GM19438 (cell line): ENCODE measurements around the gene ZNF559.

Experiments
- ATAC-seq: cut with Tn5 transposase; IDR thresholded peaks from one replicate; pipeline ENCODE4 v1.9.1; 2021; ENCODE audit warnings: low read depth; ENCODE audit not compliant: unreplicated experiment

The ZNF559 gene

GRCh38 chr19:9352505-9352904, 28.5 kb downstream of the ZNF559 start:
- ATAC-seq, result no peak

DNA sequence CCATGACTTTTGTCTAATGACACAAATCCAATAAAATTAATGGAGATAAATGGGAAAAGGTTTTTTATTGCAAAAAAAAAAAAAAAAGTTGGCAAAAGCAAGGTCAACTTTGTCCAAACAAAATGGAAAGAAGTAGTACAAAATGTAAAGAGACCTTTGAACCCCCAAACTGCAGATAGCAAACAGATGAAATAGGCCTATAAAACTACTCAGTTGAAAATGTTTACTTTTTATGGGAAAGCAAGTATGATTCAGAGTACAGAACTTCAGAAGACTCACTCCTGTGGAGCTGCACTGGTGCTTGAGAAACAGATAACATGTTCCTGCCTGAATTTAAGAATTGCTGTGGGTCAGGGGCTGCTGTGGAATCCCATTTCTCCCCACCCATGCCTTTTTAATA, 29.0 kb downstream of the ZNF559 start:
- ATAC-seq, result no peak

DNA sequence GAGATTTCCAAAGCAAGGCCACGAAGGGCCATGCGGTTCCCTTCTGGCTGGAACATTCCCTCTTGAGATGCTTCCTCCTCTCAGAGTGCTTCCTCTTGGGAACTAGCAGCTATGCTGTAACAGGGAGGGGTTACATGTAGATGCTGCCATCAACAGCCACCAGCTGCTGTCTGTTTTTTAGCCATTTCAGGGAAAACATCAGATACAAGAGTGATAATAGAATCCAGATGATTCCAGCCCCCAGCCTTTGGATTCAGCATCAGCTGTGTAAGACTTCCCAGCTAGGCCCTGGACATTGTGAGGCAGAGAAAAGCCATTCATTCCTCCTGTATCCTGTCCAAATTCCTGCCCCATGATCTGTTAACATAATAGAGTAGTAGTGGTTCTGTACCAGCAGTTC, 30.7 kb downstream of the ZNF559 start:
- ATAC-seq, result no peak

- no peak for ATAC-seq
Observed at GRCh38 chr19:9362905-9363304, 38.9 kb downstream of the ZNF559 start, which contains the start of gene ZNF177. Gene ZNF177 (plus strand): TSS chr19:9363013. CDS start chr19:9378312, 15,299 bp downstream.

DNA sequence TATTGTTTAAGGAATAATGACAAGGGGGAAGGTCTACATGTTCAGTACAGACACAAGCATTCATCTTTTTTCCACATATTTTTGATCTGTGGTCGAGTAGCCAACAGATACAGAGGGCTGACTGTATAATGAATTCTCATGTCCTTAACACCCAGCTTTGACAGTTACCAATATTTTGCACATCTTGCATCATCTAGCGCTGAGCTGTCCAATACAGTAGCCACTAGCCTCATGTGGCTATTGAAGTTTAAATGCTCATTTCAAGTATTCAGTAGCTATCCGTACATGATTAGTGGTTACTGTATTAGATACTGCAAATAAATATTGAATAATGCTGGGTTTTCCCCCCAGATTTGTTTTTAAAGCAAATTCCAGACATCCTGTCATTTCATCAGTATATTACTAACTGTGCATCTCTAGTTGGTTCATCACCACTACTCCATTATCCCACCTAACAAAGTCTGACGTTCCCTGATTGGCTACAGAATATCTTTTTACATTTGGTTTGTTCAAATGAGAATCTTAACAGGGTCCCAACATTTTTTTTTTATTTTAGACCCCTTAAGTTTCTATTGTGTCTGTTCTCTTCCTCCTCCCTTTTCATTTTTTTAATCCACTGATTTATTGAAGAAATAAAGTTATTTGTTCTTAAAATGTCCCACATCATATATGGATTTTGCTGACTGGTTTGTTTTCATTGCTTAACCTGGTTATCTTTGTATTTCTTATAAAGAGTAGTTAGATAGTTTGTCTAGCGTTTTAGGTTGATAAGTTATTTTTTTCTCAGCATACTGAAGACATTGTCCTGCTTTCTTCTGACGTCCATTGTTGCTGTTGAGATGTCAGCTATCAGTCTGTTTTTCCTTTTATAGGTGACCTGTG, 47.0 kb downstream of the ZNF559 start:
- no peak for ATAC-seq

DNA sequence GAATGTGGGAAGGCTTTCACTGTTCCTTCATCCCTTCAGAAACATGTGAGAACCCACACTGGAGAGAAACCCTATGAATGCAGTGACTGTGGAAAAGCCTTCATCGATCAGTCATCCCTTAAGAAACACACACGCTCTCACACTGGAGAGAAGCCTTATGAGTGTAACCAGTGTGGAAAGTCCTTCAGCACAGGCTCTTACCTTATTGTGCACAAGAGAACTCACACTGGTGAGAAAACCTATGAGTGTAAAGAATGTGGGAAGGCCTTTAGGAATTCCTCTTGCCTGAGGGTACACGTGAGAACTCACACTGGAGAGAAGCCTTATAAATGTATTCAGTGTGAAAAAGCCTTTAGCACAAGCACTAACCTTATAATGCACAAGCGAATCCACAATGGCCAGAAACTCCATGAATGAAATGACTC, 57.4 kb downstream of the ZNF559 start:
- ATAC-seq, result no peak
